BLaER1 (cell line): ENCODE data around the gene PDZD4.

Experiments used
- H3K27ac ChIP-seq: shearing (Covaris generic); formaldehyde crosslinking; 2 replicates; pipeline ENCODE4 v1.8.1; 2022
- H3K27me3 ChIP-seq: shearing (Covaris generic); formaldehyde crosslinking; 2 replicates; pipeline ENCODE4 v1.8.1; 2022
- H3K36me3 ChIP-seq: shearing (Covaris generic); formaldehyde crosslinking; 2 replicates; pipeline ENCODE4 v1.8.1; 2022
- H3K4me1 ChIP-seq: shearing (Covaris generic); formaldehyde crosslinking; 2 replicates; pipeline ENCODE4 v1.8.1; 2022
- H3K4me2 ChIP-seq: shearing (Covaris generic); formaldehyde crosslinking; 2 replicates; pipeline ENCODE4 v1.8.1; 2022
- H3K4me3 ChIP-seq: shearing (Covaris generic); formaldehyde crosslinking; 2 replicates; pipeline ENCODE4 v1.8.1; 2022
- H3K9ac ChIP-seq: shearing (Covaris generic); formaldehyde crosslinking; 2 replicates; pipeline ENCODE4 v1.8.1; 2022
- H3K9me3 ChIP-seq: shearing (Covaris generic); formaldehyde crosslinking; 2 replicates; pipeline ENCODE4 v1.8.1; 2022
- H4K20me1 ChIP-seq: shearing (Covaris generic); formaldehyde crosslinking; 2 replicates; pipeline ENCODE4 v1.8.1; 2022
- Cebpa-rat ChIP-seq: shearing (Covaris generic); IDR thresholded peaks from 2 replicates; pipeline ENCODE4 v1.8.1; 2022

The PDZD4 gene

DNA sequence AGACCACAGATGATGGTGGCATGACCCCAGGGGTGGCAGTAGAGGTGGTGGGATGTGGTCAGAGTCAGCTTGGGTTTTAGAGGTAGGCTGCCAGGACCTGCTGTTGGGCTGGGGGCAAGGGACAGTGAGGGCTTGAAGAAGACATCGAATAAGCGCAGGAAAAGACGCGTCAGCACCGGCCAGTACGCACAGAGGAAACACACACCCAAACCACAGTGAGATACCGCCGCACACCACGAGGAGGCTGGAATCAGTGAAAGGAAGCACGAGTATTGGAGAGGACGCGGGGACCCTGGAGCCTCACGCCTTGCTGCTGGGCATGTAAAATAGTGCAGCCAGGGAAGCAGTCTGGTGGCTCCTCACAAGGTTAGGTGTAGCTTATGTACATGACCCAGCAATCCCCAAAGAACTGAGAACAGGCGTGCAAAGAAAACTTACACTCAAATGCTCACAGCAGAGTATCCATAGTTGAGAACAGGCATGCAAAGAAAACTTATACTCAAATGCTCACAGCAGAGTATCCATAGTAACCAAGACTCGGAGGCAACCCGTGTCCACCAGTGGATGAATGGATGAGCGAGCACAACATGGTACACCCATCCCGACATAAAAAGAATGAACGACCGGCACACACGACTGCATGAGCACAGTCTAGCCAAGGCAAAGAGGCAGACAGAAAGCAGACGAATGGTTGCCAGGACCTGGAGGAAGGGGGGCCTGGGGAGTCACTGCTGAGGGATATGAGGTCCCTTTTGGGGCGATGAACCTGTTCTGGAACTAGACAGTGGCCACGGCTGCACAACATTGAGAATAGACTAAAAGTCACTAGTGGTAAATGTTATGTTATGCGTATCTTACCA, 13.3 kb downstream of the PDZD4 start:
- no peak for TF ChIP-seq Cebpa-rat
- H3K9me3 ChIP-seq = peaks cover 5% of the 10 kb centered on the region; the same call in 1 of the 2 replicates
- H3K9ac ChIP-seq = no peak overlapping the region

GRCh38 chrX:153814591-153815315, 15.6 kb downstream of the PDZD4 start:
- H3K27ac ChIP-seq = peak overlapping the region; percentile 62
- peaks cover 5% of the 10 kb centered on the region; the same call in 1 of the 2 replicates for H3K9me3 ChIP-seq
- no peak overlapping the region for H3K4me3 ChIP-seq
- no peak overlapping the region; the same call in 1 of the 2 replicates for H3K9ac ChIP-seq
- H4K20me1 ChIP-seq = no peaks in the 10 kb centered on the region
- H3K27me3 ChIP-seq = peaks cover 56% of the 10 kb centered on the region
- peak overlapping the region; percentile 77 for H3K4me2 ChIP-seq
- no peak for TF ChIP-seq Cebpa-rat
- H3K4me1 ChIP-seq = peaks cover 52% of the 10 kb centered on the region
- H3K36me3 ChIP-seq = no peaks in the 10 kb centered on the region

More for the DNA sequence above, 13.3 kb downstream of the PDZD4 start:
- H3K27me3 ChIP-seq = peaks cover 47% of the 10 kb centered on the region
- peak overlapping the region; percentile 3; the same call in 1 of the 2 replicates for H3K4me3 ChIP-seq
- peak overlapping the region; percentile 75 for H3K4me2 ChIP-seq
- H3K27ac ChIP-seq = peak overlapping the region; percentile 49; the same call in 1 of the 2 replicates
- peaks cover 67% of the 10 kb centered on the region for H3K4me1 ChIP-seq
- no peaks in the 10 kb centered on the region for H4K20me1 ChIP-seq
- H3K36me3 ChIP-seq = no peaks in the 10 kb centered on the region

GRCh38 chrX:153813161-153813560, 17.2 kb downstream of the PDZD4 start:
- no peak overlapping the region for H3K9ac ChIP-seq
- H3K4me3 ChIP-seq = no peak overlapping the region
- H4K20me1 ChIP-seq = no peaks in the 10 kb centered on the region
- peaks cover 40% of the 10 kb centered on the region for H3K4me1 ChIP-seq
- H3K4me2 ChIP-seq = no peak overlapping the region
- no peak overlapping the region for H3K27ac ChIP-seq
- TF ChIP-seq Cebpa-rat = no peak
- peaks cover 20% of the 10 kb centered on the region for H3K9me3 ChIP-seq
- no peaks in the 10 kb centered on the region for H3K36me3 ChIP-seq
- peaks cover 56% of the 10 kb centered on the region for H3K27me3 ChIP-seq

DNA sequence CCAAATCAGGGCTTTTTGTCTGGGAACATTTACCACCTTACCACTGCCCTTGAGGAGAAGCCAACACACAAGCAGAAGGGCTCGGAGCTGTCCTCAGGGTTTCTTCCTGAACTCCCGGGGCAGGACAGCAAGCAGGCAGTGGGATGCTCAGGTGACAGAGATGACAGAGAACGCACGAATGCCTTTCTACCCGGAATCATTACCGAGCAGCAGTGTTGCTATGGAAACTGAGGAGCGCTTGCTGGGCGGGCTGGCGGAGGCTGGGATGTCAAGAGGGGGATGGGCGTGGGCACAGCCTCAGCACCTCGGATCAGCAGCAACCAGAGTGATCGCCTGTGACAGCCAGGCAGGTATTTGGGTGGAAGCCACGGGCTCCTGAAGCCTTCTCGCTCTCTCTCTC, 18.1 kb downstream of the PDZD4 start:
- Histone ChIP-seq H3K9ac (no peak overlapping the region), H3K4me3 (no peak overlapping the region), H4K20me1 (no peaks in the 10 kb centered on the region), H3K9me3 (peaks cover 24% of the 10 kb centered on the region), H3K36me3 (no peaks in the 10 kb centered on the region), H3K27ac (no peak overlapping the region), H3K27me3 (peaks cover 51% of the 10 kb centered on the region), H3K4me1 (peaks cover 30% of the 10 kb centered on the region), H3K4me2 (no peak overlapping the region)
- no peak for TF ChIP-seq Cebpa-rat

- Histone ChIP-seq H3K27ac (no peak overlapping the region), H3K27me3 (peaks cover 40% of the 10 kb centered on the region), H3K9ac (no peak overlapping the region), H3K9me3 (peaks cover 54% of the 10 kb centered on the region), H4K20me1 (no peaks in the 10 kb centered on the region), H3K36me3 (no peaks in the 10 kb centered on the region), H3K4me3 (no peak overlapping the region), H3K4me2 (no peak overlapping the region), H3K4me1 (no peaks in the 10 kb centered on the region)
- no peak for TF ChIP-seq Cebpa-rat
These were observed 22.4 kb downstream of the PDZD4 start for GRCh38 chrX:153807976-153808375.

DNA sequence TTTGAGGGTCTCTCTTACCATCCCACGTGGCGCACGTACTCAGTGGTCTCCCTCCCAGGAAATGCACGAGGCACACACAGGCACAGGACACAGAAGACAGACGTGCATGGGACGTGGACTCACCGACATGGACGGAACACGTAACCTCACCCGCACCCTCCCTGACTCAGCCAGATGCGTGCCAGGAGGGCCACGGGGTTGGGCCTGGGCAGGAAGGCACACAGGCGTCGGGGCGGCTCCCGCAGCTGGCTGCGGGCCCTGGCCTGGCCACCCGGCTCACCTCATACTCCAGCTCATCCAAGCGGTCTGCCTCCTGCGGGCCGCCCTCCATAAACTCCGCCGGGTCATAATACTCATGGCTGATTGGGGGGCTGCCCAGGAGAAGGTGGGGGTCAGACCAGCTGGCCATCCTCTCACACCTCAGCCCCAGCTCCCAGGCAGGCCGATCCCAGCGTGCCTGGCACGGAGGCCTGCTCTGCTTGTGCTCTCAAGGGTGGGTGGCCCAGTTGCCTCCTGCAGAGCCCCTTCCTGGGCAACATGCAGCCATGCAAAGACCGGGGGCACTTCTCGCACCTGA, 23.3 kb downstream of the PDZD4 start:
- TF ChIP-seq Cebpa-rat = no peak

GRCh38 chrX:153805436-153805835, 24.9 kb downstream of the PDZD4 start:
- no peak overlapping the region for H3K9ac ChIP-seq
- TF ChIP-seq Cebpa-rat = no peak
- no peak overlapping the region for H3K4me3 ChIP-seq
- peaks cover 20% of the 10 kb centered on the region for H3K27me3 ChIP-seq
- H3K9me3 ChIP-seq = peaks cover 62% of the 10 kb centered on the region
- no peak overlapping the region for H3K27ac ChIP-seq
- 0 out of 2 replicates have a peak, but pooled peaks cover 4% of the 10 kb centered on the region for H4K20me1 ChIP-seq
- H3K4me1 ChIP-seq = 0 out of 2 replicates have a peak, but pooled peaks cover 8% of the 10 kb centered on the region
- H3K36me3 ChIP-seq = no peaks in the 10 kb centered on the region
- no peak overlapping the region for H3K4me2 ChIP-seq

More for the DNA sequence above, 23.3 kb downstream of the PDZD4 start:
- Histone ChIP-seq H3K27ac (no peak overlapping the region), H4K20me1 (no peaks in the 10 kb centered on the region), H3K27me3 (peaks cover 32% of the 10 kb centered on the region), H3K4me2 (no peak overlapping the region), H3K9me3 (peaks cover 58% of the 10 kb centered on the region), H3K9ac (no peak overlapping the region), H3K36me3 (no peaks in the 10 kb centered on the region), H3K4me1 (0 out of 2 replicates have a peak, but pooled peaks cover 2% of the 10 kb centered on the region), H3K4me3 (no peak overlapping the region)

GRCh38 chrX:153804621-153805020, 25.7 kb downstream of the PDZD4 start:
- Histone ChIP-seq H3K4me3 (no peak overlapping the region), H4K20me1 (0 out of 2 replicates have a peak, but pooled peaks cover 8% of the 10 kb centered on the region), H3K4me2 (no peak overlapping the region), H3K27me3 (peaks cover 12% of the 10 kb centered on the region), H3K9ac (no peak overlapping the region), H3K9me3 (peaks cover 62% of the 10 kb centered on the region), H3K27ac (no peak overlapping the region), H3K36me3 (no peaks in the 10 kb centered on the region), H3K4me1 (0 out of 2 replicates have a peak, but pooled peaks cover 8% of the 10 kb centered on the region)
- TF ChIP-seq Cebpa-rat = no peak

DNA sequence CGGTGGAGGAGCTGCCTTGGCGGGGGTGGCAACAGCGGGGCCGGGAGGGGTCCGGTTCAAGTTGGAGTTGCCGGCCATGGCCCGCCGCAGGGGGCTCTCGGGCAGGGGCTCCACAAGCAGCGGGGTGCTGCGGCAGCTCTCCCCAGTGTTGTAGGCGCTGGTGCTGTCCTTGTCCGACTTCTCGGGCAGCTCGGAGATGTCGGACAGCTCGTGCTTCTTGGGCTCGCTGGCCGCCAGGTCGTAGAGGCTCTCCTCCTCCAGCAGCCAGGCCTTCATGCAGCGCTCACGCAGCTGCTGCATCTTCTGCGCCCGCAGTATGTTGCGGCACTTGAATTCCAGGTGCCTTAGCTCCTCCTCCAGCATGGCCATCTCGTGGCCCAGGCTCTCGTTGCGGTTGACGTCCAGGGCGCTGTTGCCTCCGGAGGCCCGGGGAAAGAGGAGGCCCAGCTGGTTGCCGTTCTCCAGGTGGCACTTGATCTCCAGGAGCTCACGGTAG, 26.2 kb downstream of the PDZD4 start:
- no peak overlapping the region for H3K4me2 ChIP-seq

More for the DNA sequence above, 26.2 kb downstream of the PDZD4 start:
- TF ChIP-seq Cebpa-rat = no peak
- H3K4me3 ChIP-seq = no peak overlapping the region
- H3K9ac ChIP-seq = no peak overlapping the region
- H3K27me3 ChIP-seq = peaks cover 12% of the 10 kb centered on the region; the same call in 1 of the 2 replicates
- H3K27ac ChIP-seq = no peak overlapping the region
- H3K36me3 ChIP-seq = peaks cover 3% of the 10 kb centered on the region
- peaks cover 61% of the 10 kb centered on the region for H3K9me3 ChIP-seq
- 0 out of 2 replicates have a peak, but pooled peaks cover 10% of the 10 kb centered on the region for H4K20me1 ChIP-seq
- 0 out of 2 replicates have a peak, but pooled peaks cover 8% of the 10 kb centered on the region for H3K4me1 ChIP-seq
